Naive B cell (primary cell): ENCODE results near the gene KPNB1. TPM values are rescaled to one million over a fixed set of nuclear protein-coding genes. Genes with fewer than 3 reads are reported as not detected.

ENCODE experiments used
- ATAC-seq, 2 donors: fragments of 150-1000 bp; cut with Tn5 transposase; 2 replicates each; pipeline ENCODE4 v1.10.0; 2021; ENCODE audit warnings: low read depth in 2 of 2, mild to moderate bottlenecking in 2 of 2, moderate library complexity in 2 of 2
- DNase-seq: peaks from one replicate; pipeline ENCODE4 v3.0.0; 2022
- H3K27ac Mint-ChIP-seq, 6 donors: one replicate each; pipeline ENCODE4 v1.8.0; 2020 to 2022; ENCODE audit warnings: mild to moderate bottlenecking in 6 of 6, mixed read lengths in 6 of 6, moderate library complexity in 5 of 6, inconsistent platforms in 2 of 6
- H3K27me3 Mint-ChIP-seq, 3 donors: one replicate each; pipeline ENCODE4 v1.8.0; 2021 to 2022; ENCODE audit warnings: mixed read lengths in 3 of 3, mild to moderate bottlenecking in 1 of 3
- H3K36me3 Mint-ChIP-seq, 2 donors: one replicate each; pipeline ENCODE4 v1.8.0; 2020 to 2022; ENCODE audit warnings: mixed read lengths in 2 of 2, inconsistent platforms in 1 of 2, mild to moderate bottlenecking in 1 of 2
- H3K4me1 Mint-ChIP-seq, 3 donors: one replicate each; pipeline ENCODE4 v1.8.0; 2020 to 2022; ENCODE audit warnings: mixed read lengths in 3 of 3, inconsistent platforms in 1 of 3, mild to moderate bottlenecking in 1 of 3, moderate library complexity in 1 of 3
- H3K4me3 Mint-ChIP-seq, 8 donors: one replicate each; pipeline ENCODE4 v1.8.0; 2020 to 2022; ENCODE audit warnings: mild to moderate bottlenecking in 8 of 8, mixed read lengths in 8 of 8, moderate library complexity in 8 of 8, inconsistent platforms in 2 of 8
- H3K9me3 Mint-ChIP-seq, 7 donors: one replicate each; pipeline ENCODE4 v1.8.0; 2020 to 2022; ENCODE audit warnings: mixed read lengths in 7 of 7, mild to moderate bottlenecking in 5 of 7, inconsistent platforms in 2 of 7, moderate library complexity in 1 of 7
- polyA plus RNA-seq, 6 donors: library from polyadenylated mRNA; unstranded; fragments of 300-500 nt; fragmentation: Illumina TruSeq; gene quantifications; one replicate each; pipeline ENCODE4 v1.2.3, GENCODE V29; 2021; ENCODE audit warnings: low read depth in 6 of 6

The KPNB1 gene
- polyA plus RNA-seq, 6 donors from 2014 or later: 6.4 to 33.5 (median 30.6) TPM

DNA sequence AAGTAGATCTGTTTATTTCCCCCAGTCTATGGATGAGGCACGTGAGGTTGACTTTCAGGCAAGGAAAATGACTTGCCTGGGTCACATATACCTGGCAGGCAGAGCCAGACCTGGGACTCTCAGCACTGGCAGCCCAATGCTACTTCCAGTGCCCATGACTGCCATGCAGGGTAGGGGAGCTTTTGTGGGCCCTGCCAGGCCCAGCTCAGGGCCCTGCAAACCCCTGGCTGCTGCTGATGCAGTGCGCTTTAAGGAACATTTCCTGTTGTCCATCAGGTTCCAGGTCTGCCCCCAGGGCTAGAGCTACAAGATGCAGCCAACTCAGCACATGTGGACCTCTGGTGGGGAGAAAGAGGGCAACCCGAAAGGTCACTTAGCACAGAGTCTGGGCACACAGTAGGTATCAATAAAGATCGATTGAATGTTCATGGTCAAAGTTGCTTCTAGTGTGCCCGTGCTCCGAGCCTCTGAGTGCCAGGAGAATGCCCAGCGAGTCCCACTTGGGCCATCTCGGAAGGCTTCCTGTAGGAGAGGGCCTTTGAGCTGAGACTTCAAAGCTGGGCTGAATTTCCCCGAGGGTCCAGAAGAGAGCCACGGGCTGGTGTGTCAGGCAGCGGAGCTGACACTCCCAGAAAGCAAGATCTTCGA lies 82.8 kb downstream of the KPNB1 start:
- H3K9me3 Mint-ChIP-seq: no peaks in the 10 kb centered on the region
- H3K36me3 Mint-ChIP-seq: no peaks in the 10 kb centered on the region
- H3K27me3 Mint-ChIP-seq: peaks cover 5 to 12% (median 10%) of the 10 kb centered on the region in 3 donors
- peaks cover 49 to 52% (median 49%) of the 10 kb centered on the region in 3 donors for H3K4me1 Mint-ChIP-seq
- peak overlapping the region in 3 of 6 donors; percentile 51 to 80 (median 78) for H3K27ac Mint-ChIP-seq
- ATAC-seq (no peak), DNase-seq (no peak)
- H3K4me3 Mint-ChIP-seq: peak overlapping the region; percentile 70 to 95 (median 82)

DNA sequence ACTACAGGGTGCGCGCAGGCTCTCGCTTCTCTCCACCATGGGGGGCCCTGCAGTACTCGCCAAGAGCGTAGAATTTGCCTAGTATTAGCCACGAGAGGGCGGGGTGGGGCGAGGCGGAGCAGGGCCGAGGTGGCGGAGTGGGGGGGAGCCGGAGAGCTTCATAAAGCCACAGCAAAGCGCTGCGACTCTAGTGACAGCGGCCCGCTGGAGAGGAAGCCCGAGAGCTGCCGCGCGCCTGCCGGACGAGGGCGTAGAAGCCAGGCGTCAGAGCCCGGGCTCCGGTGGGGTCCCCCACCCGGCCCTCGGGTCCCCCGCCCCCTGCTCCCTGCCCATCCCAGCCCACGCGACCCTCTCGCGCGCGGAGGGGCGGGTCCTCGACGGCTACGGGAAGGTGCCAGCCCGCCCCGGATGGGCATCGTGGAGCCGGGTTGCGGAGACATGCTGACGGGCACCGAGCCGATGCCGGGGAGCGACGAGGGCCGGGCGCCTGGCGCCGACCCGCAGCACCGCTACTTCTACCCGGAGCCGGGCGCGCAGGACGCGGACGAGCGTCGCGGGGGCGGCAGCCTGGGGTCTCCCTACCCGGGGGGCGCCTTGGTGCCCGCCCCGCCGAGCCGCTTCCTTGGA lies 83.4 kb downstream of the KPNB1 start, which contains the start of gene TBX21:
Gene TBX21 (plus strand): TSS at position 190 of the 627 bp plus-strand sequence. CDS start 219 bp downstream, at position 409.
- Mint-ChIP-seq H3K27ac (peak within 1 kb of the TSS; percentile 49 to 93 (median 86)), H3K4me1 (peaks cover 49 to 52% (median 49%) of the 10 kb centered on the region in 3 donors), H3K4me3 (peak within 1 kb of the TSS; percentile 86 to 98 (median 94)), H3K9me3 (no peaks in the 10 kb centered on the region), H3K36me3 (no peaks in the 10 kb centered on the region), H3K27me3 (peaks cover 2 to 12% (median 9%) of the 10 kb centered on the region in 3 donors)
- ATAC-seq (peak; percentile 89 to 91), DNase-seq (peak; percentile 86)

DNA sequence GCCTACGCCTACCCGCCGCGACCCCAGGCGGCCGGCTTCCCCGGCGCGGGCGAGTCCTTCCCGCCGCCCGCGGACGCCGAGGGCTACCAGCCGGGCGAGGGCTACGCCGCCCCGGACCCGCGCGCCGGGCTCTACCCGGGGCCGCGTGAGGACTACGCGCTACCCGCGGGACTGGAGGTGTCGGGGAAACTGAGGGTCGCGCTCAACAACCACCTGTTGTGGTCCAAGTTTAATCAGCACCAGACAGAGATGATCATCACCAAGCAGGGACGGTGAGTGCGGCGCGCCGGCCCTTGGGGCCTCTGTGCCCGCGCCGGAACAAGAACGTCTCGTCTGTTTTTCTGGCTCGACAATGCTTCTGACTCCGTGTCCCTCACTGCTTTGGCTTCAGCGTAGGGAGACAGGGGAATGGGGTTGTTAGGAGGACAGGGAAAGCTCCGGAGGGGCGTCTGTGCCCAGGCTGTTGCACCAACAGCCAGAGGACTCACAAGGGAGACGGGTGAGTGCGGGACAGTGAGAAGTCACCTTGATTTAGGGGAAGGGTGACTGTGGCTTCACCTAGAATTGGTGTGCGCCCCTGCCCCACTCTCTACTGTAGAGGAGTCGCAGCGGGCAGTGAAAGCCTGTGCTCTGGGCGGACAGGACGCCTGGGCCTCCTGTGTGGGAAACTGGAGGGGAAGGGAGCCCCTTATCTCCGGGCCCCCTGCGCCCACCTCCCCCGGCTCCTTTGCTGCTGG lies 84.1 kb downstream of the KPNB1 start:
- peaks cover 0 to 6% (median 2%) of the 10 kb centered on the region in 3 donors for H3K27me3 Mint-ChIP-seq

DNA sequence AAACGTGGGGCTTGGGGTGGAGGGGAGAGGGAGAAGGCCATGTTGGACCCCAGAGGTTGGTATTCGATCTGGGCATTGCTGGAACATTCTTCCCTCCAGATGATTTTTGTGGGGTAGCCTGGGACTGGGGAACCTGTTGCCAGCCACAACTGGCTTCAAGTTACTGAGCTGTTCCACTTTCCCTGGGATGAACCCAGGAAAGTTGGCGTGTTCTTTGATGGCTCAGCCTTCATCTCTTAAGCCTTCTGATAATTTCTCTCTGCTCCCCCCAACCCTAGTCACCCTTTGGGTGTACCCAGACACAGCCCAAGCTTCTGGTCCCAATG lies 85.4 kb downstream of the KPNB1 start:
- no peaks in the 10 kb centered on the region for H3K36me3 Mint-ChIP-seq
- ATAC-seq: no peak
- H3K4me1 Mint-ChIP-seq: peaks cover 49 to 54% (median 50%) of the 10 kb centered on the region in 3 donors

More for the DNA sequence above, 84.1 kb downstream of the KPNB1 start:
- no peaks in the 10 kb centered on the region for H3K36me3 Mint-ChIP-seq
- DNase-seq: peak; percentile 25
- peak overlapping the region; percentile 86 to 98 (median 94) for H3K4me3 Mint-ChIP-seq
- peak; percentile 8 to 9 for ATAC-seq
- no peaks in the 10 kb centered on the region for H3K9me3 Mint-ChIP-seq
- H3K27ac Mint-ChIP-seq: peak overlapping the region; percentile 48 to 93 (median 86)
- H3K4me1 Mint-ChIP-seq: peaks cover 49 to 50% (median 50%) of the 10 kb centered on the region in 3 donors

More for the DNA sequence above, 85.4 kb downstream of the KPNB1 start:
- DNase-seq: no peak
- H3K4me3 Mint-ChIP-seq: peak overlapping the region; percentile 81 to 98 (median 92)
- H3K27me3 Mint-ChIP-seq: no peaks in the 10 kb centered on the region
- peak overlapping the region in 3 of 6 donors; percentile 67 to 95 (median 90) for H3K27ac Mint-ChIP-seq
- no peaks in the 10 kb centered on the region for H3K9me3 Mint-ChIP-seq

Other genes with a start within 250 kb of the KPNB1 start
- gene NPEPPS, start 118.8 kb upstream of the KPNB1 start, polyA plus RNA-seq: 10 to 100 TPM; 45.8 to 70.4 (median 50.6) TPM
- under 1 TPM in 4 of 6 donors, not detected in 2; 0.09 to 0.97 (median 0.24) TPM for gene TBKBP1, start 44.2 kb downstream of the KPNB1 start, polyA plus RNA-seq
- gene TBX21, start 83.3 kb downstream of the KPNB1 start, polyA plus RNA-seq: 1 to 10 TPM in 4 of 6 donors, under 1 TPM in 2; 0.11 to 2.9 (median 2.0) TPM
- 1 to 10 TPM; 1.2 to 9.2 (median 4.5) TPM for gene OSBPL7, start 171.9 kb downstream of the KPNB1 start, polyA plus RNA-seq
- 10 to 100 TPM; 33.1 to 49.0 (median 39.1) TPM for gene MRPL10, start 181.6 kb downstream of the KPNB1 start, polyA plus RNA-seq
- gene LRRC46, start 181.8 kb downstream of the KPNB1 start, polyA plus RNA-seq: 1 to 10 TPM in 3 of 6 donors, under 1 TPM in 2, not detected in 1; 0.39 to 2.3 (median 1.0) TPM
- gene SCRN2, start 191.4 kb downstream of the KPNB1 start, polyA plus RNA-seq: 10 to 100 TPM; 20.0 to 35.5 (median 23.5) TPM
- under 1 TPM in 1 of 6 donors, not detected in 5; 0.12 TPM for gene SP6, start 201.2 kb downstream of the KPNB1 start, polyA plus RNA-seq
- gene SP2, start 246.3 kb downstream of the KPNB1 start, polyA plus RNA-seq: 10 to 100 TPM in 2 of 6 donors, 1 to 10 TPM in 4; 2.2 to 17.1 (median 9.4) TPM